Activated T-cell treated with anti-CD3 and anti-CD28 coated beads for 1 hour (primary cell): Measurements from ENCODE around the gene EMC9.

Experiments used
- DNase-seq: peaks from one replicate; pipeline ENCODE4 v3.0.0-alpha.2; 2020; ENCODE audit warnings: low read depth

The EMC9 gene

GRCh38 chr14:24177041-24177825 lies 35.8 kb upstream of the EMC9 start:
- DNase-seq, result no peak

GRCh38 chr14:24176599-24176998 lies 35.2 kb upstream of the EMC9 start:
- no peak for DNase-seq

GRCh38 chr14:24172871-24173281 lies 31.5 kb upstream of the EMC9 start:
- no peak for DNase-seq

GRCh38 chr14:24172261-24172860 lies 31.0 kb upstream of the EMC9 start:
- DNase-seq, result no peak

GRCh38 chr14:24171422-24172260 lies 30.2 kb upstream of the EMC9 start, which contains the start of gene REC8:
Gene REC8 (plus strand): TSS chr14:24172080. CDS start chr14:24172553, 473 bp downstream.
- peak; percentile 59 for DNase-seq

GRCh38 chr14:24167469-24168114 lies 26.2 kb upstream of the EMC9 start:
- DNase-seq, result no peak

- no peak for DNase-seq
Measured at GRCh38 chr14:24165785-24166184, 24.4 kb upstream of the EMC9 start.

GRCh38 chr14:24164518-24164991 lies 23.2 kb upstream of the EMC9 start:
- DNase-seq, result no peak

- no peak for DNase-seq
Measured at GRCh38 chr14:24162093-24162492, 20.7 kb upstream of the EMC9 start.

- peak; percentile 96 for DNase-seq
Measured at GRCh38 chr14:24160850-24161804, 19.7 kb upstream of the EMC9 start, which contains the start of gene IRF9. Gene IRF9 (plus strand): TSS chr14:24161265. CDS start chr14:24162145, 880 bp downstream.

GRCh38 chr14:24160499-24160849 lies 19.1 kb upstream of the EMC9 start:
- DNase-seq, result no peak

- DNase-seq, result no peak
Measured at GRCh38 chr14:24159777-24160498, 18.5 kb upstream of the EMC9 start.

- no peak for DNase-seq
Measured at GRCh38 chr14:24157331-24157730, 15.9 kb upstream of the EMC9 start.

GRCh38 chr14:24156840-24157239 lies 15.4 kb upstream of the EMC9 start:
- DNase-seq, result no peak

GRCh38 chr14:24155100-24155499 lies 13.7 kb upstream of the EMC9 start:
- DNase-seq, result no peak

- DNase-seq, result no peak
Measured at GRCh38 chr14:24151404-24152080, 10.2 kb upstream of the EMC9 start.

GRCh38 chr14:24150993-24151392 lies 9.6 kb upstream of the EMC9 start:
- no peak for DNase-seq

- no peak for DNase-seq
Measured at GRCh38 chr14:24150567-24150966, 9.2 kb upstream of the EMC9 start.

- DNase-seq, result no peak
Measured at GRCh38 chr14:24150061-24150460, 8.7 kb upstream of the EMC9 start.
